Measurements from ENCODE around the gene EMCN. TPM values are rescaled to one million over a fixed set of nuclear protein-coding genes. Genes with fewer than 3 reads are reported as not detected.

EMCN gene
- total RNA-seq, 1 donor from 2014 or later, result 4.3 TPM

DNA sequence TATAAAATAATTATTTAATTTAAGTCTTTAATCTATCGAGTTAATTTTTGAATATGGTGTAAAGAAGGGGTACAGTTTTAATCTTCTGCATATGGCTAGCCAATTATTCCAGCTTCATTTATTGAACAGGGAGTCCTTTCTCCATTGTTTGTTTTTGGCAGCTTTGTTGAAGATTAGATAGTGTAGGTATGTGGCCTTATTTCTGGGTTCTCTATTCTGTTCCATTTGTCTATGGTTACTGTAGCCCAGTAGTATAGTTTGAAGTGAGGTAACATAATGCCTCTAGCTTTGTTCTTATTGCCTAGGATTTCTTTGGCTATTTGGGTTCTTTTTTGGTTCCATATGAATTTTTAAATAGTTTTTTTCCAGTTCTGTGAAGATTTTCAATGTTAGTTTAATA, 48.3 kb downstream of the EMCN start:
- Mint-ChIP-seq H3K27me3 (ENCODE audit: low read depth) (no peaks in the 10 kb centered on the region), H3K4me1 (no peaks in the 10 kb centered on the region), H3K4me3 (no peak overlapping the region), H3K9me3 (peaks cover 13% of the 10 kb centered on the region), H3K27ac (no peak overlapping the region), H3K36me3 (no peaks in the 10 kb centered on the region)
- TF ChIP-seq CTCF (IDR thresholded peaks at IDR 0.05; ENCODE audit: unreplicated experiment), result no peak
- DNase-seq (ENCODE audit: low spot score in 2 of 2, unreplicated experiment in 2 of 2), result no peak

- H3K9me3 Mint-ChIP-seq, result peaks cover 7% of the 10 kb centered on the region
- no peaks in the 10 kb centered on the region for H3K27me3 Mint-ChIP-seq (ENCODE audit: low read depth)
- H3K4me3 Mint-ChIP-seq, result no peak overlapping the region
- no peak for TF ChIP-seq CTCF (IDR thresholded peaks at IDR 0.05; ENCODE audit: unreplicated experiment)
- no peak for DNase-seq (ENCODE audit: low spot score in 2 of 2, unreplicated experiment in 2 of 2)
- no peak overlapping the region for H3K27ac Mint-ChIP-seq
- no peaks in the 10 kb centered on the region for H3K36me3 Mint-ChIP-seq
- no peaks in the 10 kb centered on the region for H3K4me1 Mint-ChIP-seq
Observed at GRCh38 chr4:100466501-100466900, 51.3 kb downstream of the EMCN start.

DNA sequence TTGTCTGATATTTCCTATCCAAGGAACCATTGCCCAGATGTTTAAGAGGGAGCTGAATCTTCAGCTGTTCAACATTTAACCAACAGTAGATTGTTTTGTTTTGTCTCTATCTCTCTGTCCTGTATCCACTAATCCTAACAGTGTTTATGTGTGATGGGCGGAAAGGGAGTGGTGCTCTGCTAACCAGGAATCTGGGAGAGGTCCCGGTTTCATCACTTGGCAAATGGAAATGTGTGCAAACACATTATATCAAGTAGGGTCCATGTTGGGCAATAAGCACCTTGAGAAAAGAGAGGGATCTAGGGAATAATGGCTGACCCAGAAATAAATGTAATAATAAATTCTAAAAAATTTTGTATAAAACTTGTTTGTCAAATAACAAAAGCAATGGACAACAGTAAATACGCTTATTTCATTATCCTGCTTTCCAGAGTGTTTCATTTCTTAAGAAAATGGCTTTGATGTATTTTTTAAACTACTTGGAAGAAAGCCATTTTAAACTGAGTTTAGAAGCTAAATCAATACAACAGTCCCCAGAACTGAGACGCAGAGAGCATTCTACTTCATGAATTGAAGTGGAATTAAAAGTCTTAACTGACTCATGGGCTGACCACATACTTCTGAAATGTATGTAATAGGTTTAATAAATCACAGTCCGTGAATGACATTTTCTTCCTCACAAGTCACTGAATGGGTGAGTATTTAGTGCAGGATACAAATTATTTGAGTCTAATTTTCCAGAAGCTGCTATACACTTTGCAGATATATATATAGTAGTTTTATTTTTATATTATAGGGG, 55.8 kb downstream of the EMCN start:
- TF ChIP-seq CTCF (IDR thresholded peaks at IDR 0.05; ENCODE audit: unreplicated experiment), result no peak
- no peaks in the 10 kb centered on the region for H3K4me1 Mint-ChIP-seq
- H3K9me3 Mint-ChIP-seq, result peaks cover 5% of the 10 kb centered on the region
- no peak overlapping the region for H3K4me3 Mint-ChIP-seq
- no peaks in the 10 kb centered on the region for H3K36me3 Mint-ChIP-seq
- no peak for DNase-seq (ENCODE audit: low spot score in 2 of 2, unreplicated experiment in 2 of 2)
- H3K27me3 Mint-ChIP-seq (ENCODE audit: low read depth), result no peaks in the 10 kb centered on the region
- no peak overlapping the region for H3K27ac Mint-ChIP-seq

- Mint-ChIP-seq H3K4me3 (no peak overlapping the region), H3K9me3 (peaks cover 6% of the 10 kb centered on the region)
Observed at GRCh38 chr4:100450449-100450848, 67.4 kb downstream of the EMCN start.

DNA sequence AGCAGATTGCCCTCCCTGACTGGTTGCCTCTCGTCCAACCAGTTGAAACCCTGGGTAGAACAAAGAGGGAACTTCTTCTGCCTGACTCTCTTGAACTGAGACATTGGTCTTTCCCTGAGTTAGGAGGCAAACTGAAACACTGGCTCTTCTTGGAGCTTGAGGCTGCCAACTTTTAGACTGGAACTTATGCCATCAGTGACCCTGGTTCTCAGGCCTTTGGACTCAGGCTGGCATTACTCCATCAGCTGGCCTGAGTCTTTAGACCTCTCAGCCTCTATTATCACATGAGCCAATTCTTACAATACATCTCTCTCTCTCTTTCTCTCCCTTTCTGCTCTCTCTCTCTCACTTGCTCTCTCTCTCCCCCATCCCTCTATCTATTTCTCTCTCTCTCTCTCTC, 86.4 kb downstream of the EMCN start:
- no peak for DNase-seq (ENCODE audit: low spot score in 2 of 2, unreplicated experiment in 2 of 2)
- Mint-ChIP-seq H3K27ac (no peak overlapping the region), H3K4me3 (no peak overlapping the region), H3K9me3 (peaks cover 31% of the 10 kb centered on the region), H3K4me1 (no peaks in the 10 kb centered on the region), H3K36me3 (no peaks in the 10 kb centered on the region), H3K27me3 (ENCODE audit: low read depth) (no peaks in the 10 kb centered on the region)
- no peak for TF ChIP-seq CTCF (IDR thresholded peaks at IDR 0.05; ENCODE audit: unreplicated experiment)

More at GRCh38 chr4:100450449-100450848, 67.4 kb downstream of the EMCN start:
- Mint-ChIP-seq H3K4me1 (no peaks in the 10 kb centered on the region), H3K27me3 (ENCODE audit: low read depth) (no peaks in the 10 kb centered on the region), H3K36me3 (no peaks in the 10 kb centered on the region), H3K27ac (no peak overlapping the region)
- no peak for DNase-seq (ENCODE audit: low spot score in 2 of 2, unreplicated experiment in 2 of 2)
- TF ChIP-seq CTCF (IDR thresholded peaks at IDR 0.05; ENCODE audit: unreplicated experiment), result no peak

Data from mesothelial cell of epicardium (in vitro differentiated cells).